GM12872 (cell line): ENCODE results near the gene TRIP4.

ENCODE experiments used
- CTCF ChIP-seq: IDR thresholded peaks from 3 replicates; pipeline ENCODE4 v1.5.1; 2011; ENCODE audit warnings: low read depth, mild to moderate bottlenecking, low read length, moderate library complexity; ENCODE audit not compliant: insufficient read depth

TRIP4 gene

DNA sequence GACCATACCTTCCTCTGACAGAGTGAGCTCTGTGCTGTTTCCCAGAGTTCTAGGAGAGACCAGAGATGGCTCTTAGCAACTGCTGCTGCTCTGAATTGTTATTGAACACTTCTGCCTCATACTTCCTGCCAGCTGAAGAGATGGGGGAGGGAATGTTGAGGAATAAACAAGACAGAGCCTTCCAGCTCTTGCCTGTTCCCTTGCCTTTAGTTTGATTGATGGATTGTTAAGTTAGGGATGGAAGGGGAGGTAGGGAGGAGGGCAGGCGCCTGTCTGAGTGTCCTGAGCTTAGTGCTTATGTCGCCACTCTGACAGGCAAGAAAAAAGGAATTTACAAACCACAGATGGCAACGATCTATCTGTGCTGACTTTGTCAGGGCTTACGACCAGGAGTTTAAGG lies 115.6 kb downstream of the TRIP4 start:
- no peak for TF ChIP-seq CTCF

DNA sequence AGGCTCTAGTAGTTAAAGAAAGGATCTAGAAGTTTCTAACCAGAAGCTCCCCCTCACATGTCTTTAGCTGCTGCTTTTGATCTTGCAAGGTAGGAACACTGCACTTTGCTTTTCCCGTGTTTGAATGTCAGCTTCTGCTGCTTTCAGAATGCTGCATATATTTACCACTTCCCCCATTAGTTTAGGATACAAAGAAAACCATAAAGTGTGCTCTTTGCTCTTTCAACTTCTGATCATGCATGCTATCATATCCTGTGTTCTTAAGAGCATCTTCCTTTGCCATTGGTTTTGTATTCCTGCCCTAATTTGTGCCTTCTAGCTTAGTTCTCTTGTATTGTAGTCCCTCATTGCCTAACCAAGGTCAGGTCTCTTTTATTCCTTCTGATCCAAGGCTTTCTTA lies 116.0 kb downstream of the TRIP4 start:
- no peak for TF ChIP-seq CTCF
